TTC549 (cell line): ENCODE data around the gene FAM3B.

Source experiments
- FAIRE-seq: peaks from 2 replicates; lab custom pipeline; 2012; peaks lifted over from hg19 to GRCh38; lab: Jason Lieb, UNC

FAM3B gene

GRCh38 chr21:41369105-41369919 lies 52.7 kb downstream of the FAM3B start:
- FAIRE-seq = no peak

DNA sequence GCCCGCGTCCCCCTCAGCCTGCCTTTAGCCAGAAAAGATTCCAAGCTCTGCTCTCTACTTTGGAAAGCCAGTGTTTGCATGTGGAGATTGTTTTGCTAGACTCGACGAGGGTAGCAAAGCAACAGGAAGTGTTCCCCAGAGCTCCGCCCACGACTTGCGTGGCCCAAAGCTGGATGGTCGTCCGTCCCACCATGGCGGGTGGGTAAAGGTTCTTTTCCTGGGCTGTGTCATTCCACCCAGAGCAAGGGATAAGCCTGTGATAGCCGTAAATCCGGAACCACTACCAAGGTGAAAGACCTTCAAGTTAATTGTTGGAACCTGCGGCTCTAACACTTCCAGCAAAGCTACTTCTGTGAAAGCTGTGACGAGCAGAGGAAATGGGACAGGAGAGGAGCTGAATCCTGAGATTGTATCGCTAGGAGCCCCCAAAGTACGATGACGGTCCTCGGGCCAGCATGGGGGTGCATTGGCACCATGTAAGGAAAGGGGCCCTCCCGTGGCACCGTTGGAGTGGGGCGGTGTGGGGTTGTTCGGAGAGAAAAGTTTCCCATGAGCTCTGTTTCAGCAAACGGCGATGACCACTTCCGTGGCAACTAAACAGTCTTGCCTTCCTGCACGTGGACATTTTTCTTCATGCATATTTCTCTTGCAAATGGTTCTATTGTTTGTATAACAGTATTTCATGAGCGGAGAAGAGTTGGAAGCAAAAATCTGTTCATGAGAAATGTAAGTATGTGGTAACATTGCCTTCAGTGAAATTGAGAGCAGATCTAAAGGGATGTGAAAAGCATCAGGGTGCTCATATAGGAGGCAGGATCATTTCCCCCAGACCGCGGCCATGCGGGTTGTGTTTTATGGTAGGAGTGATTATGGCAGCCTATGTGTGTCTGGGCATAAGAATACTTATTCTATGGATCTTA lies 53.6 kb downstream of the FAM3B start:
- no peak for FAIRE-seq

DNA sequence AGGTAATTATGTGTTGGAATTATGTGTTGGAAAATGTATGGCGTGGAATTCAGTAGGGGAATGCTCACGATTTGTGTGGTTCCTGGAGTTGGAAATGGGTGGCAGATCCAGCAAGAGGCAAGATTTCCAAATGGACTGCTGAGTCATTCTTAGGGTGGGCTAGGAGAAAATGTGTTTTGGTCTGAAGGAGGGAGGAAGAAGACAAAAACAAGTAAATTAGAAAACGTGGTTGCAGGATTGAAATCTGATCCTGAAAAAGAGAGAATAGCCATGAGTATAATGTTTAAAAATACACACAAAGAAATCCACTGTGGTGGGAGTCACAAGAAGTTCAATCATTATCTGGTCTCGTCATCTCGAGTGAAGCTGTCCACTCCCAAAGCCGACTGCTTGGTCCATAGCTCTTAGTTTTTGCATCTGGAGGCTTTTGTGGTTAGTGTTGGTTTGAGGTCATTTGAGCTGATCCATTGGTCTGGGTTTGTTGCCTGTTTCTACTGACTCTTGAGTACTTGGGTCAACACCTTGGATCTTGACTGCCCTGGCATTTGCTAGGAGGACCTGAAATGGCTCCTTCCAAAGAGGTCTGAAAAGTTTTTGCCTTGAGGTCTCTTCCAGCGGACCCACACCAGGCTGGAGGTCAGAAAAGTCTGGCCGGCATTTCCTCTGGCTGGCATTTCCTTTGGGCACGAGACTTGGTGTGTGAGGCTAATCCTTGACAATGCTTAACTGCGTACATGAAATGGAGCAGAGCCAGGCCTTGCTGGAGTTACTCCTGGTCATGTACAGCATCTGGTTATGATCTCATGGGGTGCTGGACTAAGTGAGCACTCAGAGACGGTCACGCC lies 54.5 kb downstream of the FAM3B start:
- FAIRE-seq = no peak

- FAIRE-seq = no peak
These were observed 55.1 kb downstream of the FAM3B start for GRCh38 chr21:41371685-41372030.

DNA sequence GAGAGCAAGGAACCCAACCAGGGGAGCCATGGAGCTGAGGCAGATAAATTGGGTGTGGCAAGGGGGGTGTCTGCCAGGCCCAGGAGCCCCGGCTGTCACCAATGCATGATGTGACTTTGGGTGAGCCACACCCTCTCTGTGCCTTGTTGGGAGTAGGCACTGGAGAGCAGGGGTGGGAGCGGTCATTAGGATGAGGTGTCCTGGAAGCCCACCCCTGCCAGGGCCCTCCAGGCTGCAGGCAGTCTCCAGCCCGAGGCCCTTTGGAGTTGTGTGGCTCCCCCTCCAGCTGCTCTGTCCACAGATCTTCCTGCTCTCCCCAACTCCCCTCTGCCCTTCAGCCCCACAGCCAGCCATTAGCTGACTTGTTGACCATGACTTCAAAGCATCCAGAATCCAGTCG lies 56.7 kb downstream of the FAM3B start:
- FAIRE-seq = no peak

- no peak for FAIRE-seq
These were observed 57.2 kb downstream of the FAM3B start for GRCh38 chr21:41373763-41374162.

- no peak for FAIRE-seq
These were observed 57.6 kb downstream of the FAM3B start for GRCh38 chr21:41374177-41374712.

- FAIRE-seq = no peak
These were observed 58.4 kb downstream of the FAM3B start for GRCh38 chr21:41374867-41375533.

GRCh38 chr21:41375875-41376274 lies 59.3 kb downstream of the FAM3B start:
- FAIRE-seq = no peak

- no peak for FAIRE-seq
These were observed 61.1 kb downstream of the FAM3B start for GRCh38 chr21:41377715-41378114.

DNA sequence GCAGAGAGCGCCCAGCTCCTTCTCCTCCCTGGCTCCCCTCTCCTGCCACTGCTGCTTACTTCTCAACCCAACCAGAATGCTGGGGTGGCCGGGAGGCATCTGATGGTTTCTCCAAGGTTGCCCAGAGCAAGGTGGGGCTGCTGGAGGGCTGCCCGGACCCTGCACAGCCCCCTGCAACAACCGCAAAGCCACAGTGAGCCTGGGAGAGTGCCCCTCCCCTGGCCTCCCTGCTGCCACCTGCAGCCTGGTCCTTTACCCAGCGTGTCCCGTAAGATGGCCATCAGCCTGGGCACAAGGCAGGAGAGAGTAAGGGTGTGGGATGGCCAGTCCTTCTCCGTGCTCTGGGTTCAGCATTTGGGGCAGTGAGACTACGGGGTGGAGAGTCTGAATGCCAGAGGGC lies 62.2 kb downstream of the FAM3B start:
- FAIRE-seq = no peak

- FAIRE-seq = no peak
These were observed 63.3 kb downstream of the FAM3B start for GRCh38 chr21:41379901-41380300.

DNA sequence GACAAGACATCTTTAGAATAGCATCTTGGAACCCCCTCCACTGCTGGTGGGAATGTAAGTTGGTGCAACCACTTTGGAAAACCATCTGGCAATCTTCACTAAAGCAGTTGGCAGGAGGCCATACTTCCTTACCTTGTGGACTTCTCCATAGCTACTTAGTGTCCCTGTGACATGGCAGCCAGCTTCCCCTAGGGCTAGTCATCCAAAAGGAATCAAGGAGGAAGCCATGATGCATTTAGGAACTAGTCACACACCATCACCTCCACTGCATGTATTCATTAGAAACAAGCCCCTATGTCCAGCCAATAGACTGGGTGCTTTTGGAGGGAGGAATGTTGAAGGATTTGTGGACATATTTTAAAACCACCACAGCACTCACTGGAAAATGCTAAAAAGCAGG lies 65.1 kb downstream of the FAM3B start:
- FAIRE-seq = no peak

DNA sequence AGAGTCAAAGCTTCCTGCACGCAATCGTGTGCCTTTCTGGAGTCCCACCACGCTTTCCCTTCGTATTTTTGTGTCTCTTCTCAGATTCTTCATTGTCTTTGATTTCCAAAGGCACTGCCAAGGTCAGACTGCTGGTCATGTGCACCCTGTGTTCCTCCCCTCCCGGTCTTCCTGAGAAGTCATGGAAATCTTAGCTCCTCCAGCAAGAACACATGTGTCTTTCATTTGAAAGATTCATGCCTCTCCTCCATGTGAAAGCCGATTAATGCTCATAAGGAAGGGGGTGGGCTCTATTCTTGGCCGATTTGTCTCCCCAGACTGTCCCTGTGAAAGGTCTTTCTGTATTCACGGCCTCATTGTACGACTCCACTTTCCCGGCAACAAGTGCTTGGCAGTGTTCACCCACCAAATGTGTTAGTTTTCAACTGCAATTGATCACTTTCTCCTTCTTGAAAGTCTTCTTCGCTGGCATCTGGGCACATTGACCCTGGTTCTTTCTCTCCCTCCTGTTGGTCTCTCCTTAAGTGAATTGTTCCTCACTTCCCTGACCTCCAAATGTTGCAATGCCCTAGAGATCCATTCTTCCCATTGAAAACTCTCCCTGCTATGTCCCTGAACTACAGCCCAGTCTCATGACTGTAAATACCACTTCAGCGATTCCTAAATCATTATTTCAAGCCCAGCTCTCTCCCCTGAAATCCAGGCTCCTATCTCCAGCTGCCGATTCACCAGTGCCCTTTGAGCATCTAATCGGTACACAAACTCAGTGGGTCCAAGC lies 70.6 kb downstream of the FAM3B start:
- FAIRE-seq = no peak

GRCh38 chr21:41387824-41388223 lies 71.2 kb downstream of the FAM3B start:
- FAIRE-seq = no peak

DNA sequence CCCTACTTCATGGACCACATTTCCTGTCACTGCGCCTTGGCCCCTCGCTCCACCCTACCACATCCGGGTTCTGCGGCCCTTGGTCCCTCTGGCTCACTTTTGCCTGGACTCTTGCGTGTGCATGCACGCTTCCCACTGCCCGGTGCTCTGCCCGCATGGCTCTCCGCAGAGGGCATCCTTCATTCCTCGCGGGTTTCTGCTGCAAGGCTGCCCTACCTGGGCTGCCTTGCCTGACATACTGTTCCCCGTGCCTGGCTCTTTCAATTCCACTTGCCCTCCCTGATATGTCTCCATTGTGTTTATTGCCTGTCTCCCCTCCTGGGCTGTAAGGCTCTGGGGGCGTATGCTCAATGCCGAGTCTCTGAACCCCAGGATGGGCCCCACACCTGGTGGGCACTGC lies 71.7 kb downstream of the FAM3B start:
- no peak for FAIRE-seq

DNA sequence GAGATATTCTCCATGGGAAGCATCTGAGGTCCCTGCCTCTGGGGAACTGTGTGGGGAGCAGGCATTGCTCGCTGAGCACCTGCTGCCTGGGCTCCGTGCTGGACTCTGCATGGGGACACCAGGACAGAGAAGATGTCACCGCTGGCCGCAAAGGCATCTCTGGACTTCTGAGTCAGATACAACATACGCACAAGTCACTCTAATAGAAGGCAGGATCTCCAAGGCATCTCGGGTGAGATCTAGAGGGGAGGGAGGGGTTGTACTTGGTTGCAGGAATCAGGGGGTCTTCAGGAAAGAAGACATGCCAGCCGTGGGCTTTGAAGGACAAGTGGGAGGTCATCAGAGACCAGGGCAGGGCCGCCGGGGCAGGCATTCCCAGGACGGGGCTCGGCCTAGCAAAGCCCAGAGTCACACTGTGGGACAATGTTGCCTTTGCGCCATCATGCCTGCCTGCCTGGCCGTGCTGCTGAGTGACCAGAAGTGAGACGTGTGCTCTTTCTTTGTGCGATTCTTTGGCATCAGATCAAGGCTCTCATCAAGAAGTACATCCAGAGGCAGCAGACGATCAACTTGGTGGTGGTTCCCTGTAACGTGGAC lies 73.5 kb downstream of the FAM3B start:
- no peak for FAIRE-seq

- no peak for FAIRE-seq
These were observed 77.4 kb downstream of the FAM3B start for GRCh38 chr21:41393876-41394465.

GRCh38 chr21:41396558-41397075 lies 80.0 kb downstream of the FAM3B start:
- no peak for FAIRE-seq

GRCh38 chr21:41397471-41397891 lies 80.9 kb downstream of the FAM3B start:
- no peak for FAIRE-seq
